ES-I3 (cell line): ENCODE measurements around the gene KDM2A.

Source experiments
- H3K36me3 ChIP-seq: 2 replicates; pipeline ENCODE4 v1.6.1; 2013; ENCODE audit warnings: mild to moderate bottlenecking, low read length, control low read depth, moderate library complexity; ENCODE audit not compliant: insufficient read depth
- H3K4me1 ChIP-seq: 2 replicates; pipeline ENCODE4 v1.6.1; 2013; ENCODE audit warnings: mild to moderate bottlenecking, control low read depth, low read length; ENCODE audit not compliant: insufficient read depth
- H3K9ac ChIP-seq: 2 replicates; pipeline ENCODE4 v1.6.1; 2013; ENCODE audit warnings: low read depth, mild to moderate bottlenecking, low read length, moderate library complexity
- H3K9me3 ChIP-seq: 2 replicates; pipeline ENCODE4 v1.6.1; 2013; ENCODE audit warnings: mild to moderate bottlenecking, low read length, moderate library complexity; ENCODE audit not compliant: control insufficient read depth, insufficient read depth

Gene KDM2A

DNA sequence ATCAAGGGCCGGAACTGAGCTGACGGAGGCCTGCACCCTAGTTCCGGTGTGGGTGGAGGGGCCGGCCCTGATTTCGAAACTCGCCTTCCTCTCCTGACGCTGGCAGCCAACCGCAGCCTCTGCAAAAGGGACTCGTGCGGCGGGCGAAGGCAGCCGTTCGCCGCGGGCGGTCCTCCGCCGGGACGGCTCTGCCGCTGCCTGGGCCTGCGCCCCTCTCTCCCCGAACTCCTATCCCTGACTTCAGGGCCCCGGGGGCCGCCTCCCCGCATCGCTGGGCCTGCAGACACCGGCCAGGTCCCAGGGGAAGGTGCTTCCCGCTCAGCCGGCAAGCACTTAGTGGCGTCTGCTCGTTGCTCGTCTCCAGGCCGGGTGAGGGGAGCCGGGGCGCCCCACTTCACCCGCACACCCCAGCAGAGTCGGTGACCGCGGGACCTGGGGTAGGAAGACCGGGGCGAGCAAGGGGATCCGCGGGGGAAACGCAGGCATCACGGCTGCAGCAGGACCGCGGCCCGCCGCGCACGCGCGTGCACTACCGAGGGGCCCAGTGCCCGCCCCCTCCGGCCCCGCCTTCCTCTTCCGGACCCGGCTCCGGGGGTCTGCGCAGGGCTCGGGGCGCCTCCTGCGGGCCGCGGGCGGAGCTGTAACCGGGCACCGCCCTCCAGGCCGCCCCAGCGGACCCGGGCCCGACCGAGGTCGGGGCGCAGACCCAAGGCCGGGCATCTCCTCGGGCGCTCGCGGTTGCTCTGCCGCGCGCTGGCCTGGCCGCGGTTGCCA, 169.6 kb downstream of the KDM2A start:
- Histone ChIP-seq H3K9me3 (no peaks in the 10 kb centered on the region), H3K4me1 (peaks cover 9% of the 10 kb centered on the region), H3K9ac (peak overlapping the region; percentile 67), H3K36me3 (no peaks in the 10 kb centered on the region)

DNA sequence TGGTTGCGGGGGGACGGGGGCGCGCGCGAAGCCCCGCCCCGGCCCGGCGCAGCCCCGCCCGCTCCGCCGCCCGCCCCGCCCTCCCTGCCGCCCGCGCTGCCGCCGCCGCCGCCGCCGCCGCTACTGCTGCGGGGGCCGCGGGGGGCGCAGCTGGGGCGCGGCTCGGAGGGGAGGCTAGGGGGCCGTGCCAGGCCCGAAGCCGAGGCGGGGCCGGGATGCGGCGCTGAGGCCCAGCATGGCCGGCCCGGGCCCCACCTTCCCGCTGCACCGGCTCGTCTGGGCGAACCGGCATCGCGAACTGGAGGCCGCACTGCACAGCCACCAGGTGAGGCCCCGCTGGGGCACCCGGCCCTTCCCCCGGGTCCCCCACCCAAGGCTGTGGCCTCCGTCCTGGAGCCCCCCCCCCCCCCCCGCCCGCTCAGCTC, 170.2 kb downstream of the KDM2A start, which contains the start of gene ANKRD13D:
ANKRD13D (plus strand) TSS at position 78 of the 425 bp plus-strand sequence; CDS start at position 236, 158 bp downstream.
- Histone ChIP-seq H3K36me3 (no peaks in the 10 kb centered on the region), H3K4me1 (peaks cover 9% of the 10 kb centered on the region), H3K9ac (peak within 1 kb of the TSS; percentile 73), H3K9me3 (no peaks in the 10 kb centered on the region)

DNA sequence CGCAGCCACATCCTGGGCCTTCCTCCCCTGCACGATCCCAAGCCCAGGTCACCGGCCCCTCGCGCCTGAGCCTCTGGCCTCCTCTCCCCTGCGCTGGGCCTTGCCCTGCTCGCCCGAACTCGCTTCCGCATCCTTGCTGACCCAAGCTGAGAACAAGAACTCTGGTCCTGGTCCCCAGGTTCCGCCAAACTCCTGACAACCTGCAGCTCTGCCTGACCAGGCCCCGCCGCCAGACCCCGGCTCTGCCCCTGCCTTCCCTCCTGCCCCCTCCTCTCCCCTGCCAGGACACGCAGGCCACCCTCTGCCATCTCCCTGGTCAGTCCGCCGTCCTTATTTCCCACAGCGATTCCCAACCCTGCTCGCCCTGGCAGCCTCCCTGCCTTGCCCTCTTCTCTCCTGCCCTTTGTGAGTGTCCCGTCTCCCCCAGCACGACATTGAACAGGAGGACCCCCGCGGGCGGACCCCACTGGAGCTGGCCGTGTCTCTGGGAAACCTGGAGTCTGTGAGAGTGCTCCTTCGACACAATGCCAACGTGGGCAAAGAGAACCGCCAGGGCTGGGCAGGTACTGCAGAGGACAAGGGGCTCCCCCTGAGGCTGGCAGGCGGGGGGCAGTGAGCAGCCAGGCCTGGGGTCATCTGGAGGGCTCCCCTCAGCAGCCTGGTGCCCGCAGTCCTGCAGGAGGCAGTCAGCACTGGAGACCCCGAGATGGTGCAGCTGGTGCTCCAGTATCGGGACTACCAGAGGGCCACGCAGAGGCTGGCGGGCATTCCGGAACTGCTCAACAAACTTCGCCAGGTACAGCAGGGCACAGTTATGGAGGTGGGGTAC, 170.8 kb downstream of the KDM2A start:
- H3K9ac ChIP-seq, result peak overlapping the region; percentile 73
- H3K4me1 ChIP-seq, result peaks cover 9% of the 10 kb centered on the region
- H3K9me3 ChIP-seq, result no peaks in the 10 kb centered on the region
- H3K36me3 ChIP-seq, result no peaks in the 10 kb centered on the region

DNA sequence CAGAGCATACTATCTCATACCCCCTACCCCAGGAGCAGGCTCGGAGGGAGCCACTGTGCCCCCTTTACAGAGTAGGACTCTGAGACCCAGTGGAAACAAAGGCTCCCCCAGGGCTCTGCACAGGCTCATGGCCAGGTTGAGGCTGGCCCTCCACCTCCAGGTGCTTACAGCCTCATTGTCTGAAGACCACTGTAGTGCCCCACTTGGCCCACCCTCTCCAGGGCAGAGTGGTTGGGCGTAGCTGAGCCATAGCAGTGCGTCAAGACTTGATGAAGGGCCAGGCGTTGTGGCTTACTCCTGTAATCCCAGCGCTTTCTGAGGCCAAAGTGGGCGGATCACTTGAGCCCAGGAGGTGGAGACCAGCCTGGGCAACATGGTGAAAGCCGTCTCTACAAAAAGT, 171.7 kb downstream of the KDM2A start:
- peaks cover 9% of the 10 kb centered on the region for H3K4me1 ChIP-seq
- peaks cover 4% of the 10 kb centered on the region; the same call in 1 of the 2 replicates for H3K9me3 ChIP-seq
- H3K9ac ChIP-seq, result no peak overlapping the region
- H3K36me3 ChIP-seq, result no peaks in the 10 kb centered on the region

DNA sequence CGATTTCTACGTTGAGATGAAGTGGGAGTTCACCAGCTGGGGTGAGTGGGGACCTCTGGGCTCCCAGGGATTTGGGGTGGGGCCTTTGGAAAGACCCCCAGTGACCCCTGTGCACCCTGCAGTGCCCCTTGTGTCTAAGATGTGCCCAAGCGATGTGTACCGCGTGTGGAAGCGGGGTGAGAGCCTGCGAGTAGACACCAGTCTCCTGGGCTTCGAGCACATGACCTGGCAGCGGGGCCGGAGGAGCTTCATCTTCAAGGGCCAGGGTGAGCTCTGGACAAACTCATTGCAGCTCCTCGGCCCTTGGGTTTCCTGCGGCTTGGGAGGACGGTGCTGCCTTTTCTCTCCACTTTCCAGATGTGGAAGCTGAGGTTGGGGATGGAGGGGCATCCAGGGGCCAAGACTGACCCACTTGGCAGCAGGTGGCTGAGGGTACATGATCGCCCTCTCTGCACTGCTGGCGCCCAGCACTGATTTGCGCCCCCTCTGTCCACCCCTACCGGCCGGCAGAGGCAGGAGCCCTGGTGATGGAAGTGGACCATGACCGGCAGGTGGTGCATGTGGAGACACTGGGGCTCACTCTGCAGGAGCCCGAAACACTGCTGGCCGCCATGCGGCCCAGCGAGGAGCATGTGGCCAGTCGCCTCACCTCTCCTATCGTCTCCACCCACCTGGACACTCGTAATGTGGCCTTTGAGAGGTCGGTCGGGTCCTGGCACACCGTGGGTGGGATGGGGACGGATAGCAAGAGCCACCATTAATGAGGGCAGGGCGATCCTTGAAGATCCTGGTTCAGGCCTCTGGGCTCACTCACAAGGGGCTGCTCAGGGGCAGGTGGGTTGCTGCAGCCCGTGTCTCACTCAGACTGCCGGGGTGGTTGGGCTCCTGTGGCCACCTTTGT, 172.7 kb downstream of the KDM2A start:
- no peak overlapping the region for H3K9ac ChIP-seq
- H3K4me1 ChIP-seq, result peaks cover 9% of the 10 kb centered on the region
- H3K36me3 ChIP-seq, result peaks cover 4% of the 10 kb centered on the region; the same call in 1 of the 2 replicates
- peaks cover 7% of the 10 kb centered on the region; the same call in 1 of the 2 replicates for H3K9me3 ChIP-seq

DNA sequence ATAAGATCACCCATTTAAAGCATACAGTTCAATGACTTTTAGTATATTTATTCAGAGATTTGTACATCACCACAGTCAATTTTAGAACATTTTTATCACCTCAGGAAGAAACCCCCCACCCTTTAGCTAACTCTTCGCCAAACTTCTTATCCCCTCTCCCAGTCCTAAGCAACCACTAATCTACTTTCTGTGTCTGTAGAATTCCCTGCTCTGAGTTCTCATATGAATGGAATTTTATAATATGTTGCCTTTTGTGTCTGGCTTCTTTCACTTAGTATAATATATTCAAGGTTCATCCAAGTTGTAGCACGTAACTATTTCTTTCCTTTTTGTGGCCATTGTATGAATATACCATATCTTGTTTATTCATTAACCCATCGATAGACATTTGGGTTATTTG, 173.6 kb downstream of the KDM2A start:
- no peak overlapping the region for H3K9ac ChIP-seq
- peaks cover 6% of the 10 kb centered on the region for H3K4me1 ChIP-seq
- H3K9me3 ChIP-seq, result peaks cover 7% of the 10 kb centered on the region; the same call in 1 of the 2 replicates
- peaks cover 4% of the 10 kb centered on the region; the same call in 1 of the 2 replicates for H3K36me3 ChIP-seq

DNA sequence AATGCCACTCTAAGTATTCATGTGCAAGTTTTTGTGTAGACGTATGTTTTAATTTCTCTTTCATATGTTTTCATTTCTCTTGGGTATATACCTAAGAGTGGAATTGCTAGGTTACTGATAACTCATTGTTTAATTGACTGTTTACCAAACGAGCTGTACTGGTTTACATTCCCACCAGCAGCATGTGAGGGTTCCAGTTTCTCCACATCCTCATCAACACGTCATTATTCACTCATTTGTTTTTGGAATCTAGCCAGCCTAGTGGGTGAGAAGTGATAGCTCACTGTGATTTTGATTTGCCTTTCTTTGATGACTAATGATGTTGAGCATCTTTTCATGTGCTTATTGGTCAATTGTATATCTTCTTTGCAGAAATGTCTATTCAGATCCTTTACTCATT, 174.0 kb downstream of the KDM2A start:
- Histone ChIP-seq H3K9ac (no peak overlapping the region), H3K36me3 (peaks cover 4% of the 10 kb centered on the region; the same call in 1 of the 2 replicates), H3K4me1 (peaks cover 2% of the 10 kb centered on the region), H3K9me3 (peaks cover 7% of the 10 kb centered on the region; the same call in 1 of the 2 replicates)

DNA sequence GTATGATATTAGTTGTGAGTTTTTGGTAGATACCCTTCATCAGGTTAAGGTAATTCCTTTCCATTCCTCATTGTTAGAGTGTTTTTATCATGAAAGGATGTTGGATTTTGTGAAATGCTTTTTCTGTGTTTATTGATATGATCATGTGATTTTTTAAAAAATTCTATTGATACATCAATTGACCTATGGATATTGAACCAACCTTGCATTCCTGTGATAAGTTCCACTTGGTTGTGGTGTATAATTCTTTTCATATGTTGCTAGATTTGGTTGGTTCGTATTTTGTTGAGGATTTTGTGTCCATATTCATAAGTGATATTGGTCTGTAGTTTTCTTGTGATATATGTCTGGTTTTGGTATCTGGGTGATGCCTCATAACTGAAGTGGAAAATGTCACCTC, 176.8 kb downstream of the KDM2A start:
- Histone ChIP-seq H3K4me1 (no peaks in the 10 kb centered on the region), H3K9me3 (peaks cover 7% of the 10 kb centered on the region; the same call in 1 of the 2 replicates), H3K9ac (no peak overlapping the region), H3K36me3 (peaks cover 7% of the 10 kb centered on the region; the same call in 1 of the 2 replicates)

DNA sequence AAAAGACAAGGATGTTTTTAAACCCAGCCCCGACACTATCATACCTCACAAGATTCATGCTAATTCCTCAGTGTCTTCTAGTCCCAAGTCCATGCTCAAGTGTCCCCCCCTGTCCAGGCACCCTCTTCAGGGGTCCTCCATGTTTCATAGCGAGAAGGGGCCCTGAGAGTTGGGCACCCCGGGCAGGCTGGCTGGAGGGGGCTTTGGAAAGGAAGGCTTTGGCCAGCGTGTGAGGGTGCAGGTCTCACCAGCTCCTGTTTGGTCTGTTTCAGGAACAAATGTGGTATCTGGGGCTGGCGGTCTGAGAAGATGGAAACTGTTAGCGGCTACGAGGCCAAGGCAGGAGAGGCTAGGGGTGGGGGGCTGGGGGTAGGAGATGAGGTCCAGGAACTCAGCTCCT, 179.7 kb downstream of the KDM2A start:
- Histone ChIP-seq H3K9ac (no peak overlapping the region), H3K36me3 (peaks cover 10% of the 10 kb centered on the region; the same call in 1 of the 2 replicates), H3K9me3 (peaks cover 7% of the 10 kb centered on the region; the same call in 1 of the 2 replicates), H3K4me1 (no peaks in the 10 kb centered on the region)

DNA sequence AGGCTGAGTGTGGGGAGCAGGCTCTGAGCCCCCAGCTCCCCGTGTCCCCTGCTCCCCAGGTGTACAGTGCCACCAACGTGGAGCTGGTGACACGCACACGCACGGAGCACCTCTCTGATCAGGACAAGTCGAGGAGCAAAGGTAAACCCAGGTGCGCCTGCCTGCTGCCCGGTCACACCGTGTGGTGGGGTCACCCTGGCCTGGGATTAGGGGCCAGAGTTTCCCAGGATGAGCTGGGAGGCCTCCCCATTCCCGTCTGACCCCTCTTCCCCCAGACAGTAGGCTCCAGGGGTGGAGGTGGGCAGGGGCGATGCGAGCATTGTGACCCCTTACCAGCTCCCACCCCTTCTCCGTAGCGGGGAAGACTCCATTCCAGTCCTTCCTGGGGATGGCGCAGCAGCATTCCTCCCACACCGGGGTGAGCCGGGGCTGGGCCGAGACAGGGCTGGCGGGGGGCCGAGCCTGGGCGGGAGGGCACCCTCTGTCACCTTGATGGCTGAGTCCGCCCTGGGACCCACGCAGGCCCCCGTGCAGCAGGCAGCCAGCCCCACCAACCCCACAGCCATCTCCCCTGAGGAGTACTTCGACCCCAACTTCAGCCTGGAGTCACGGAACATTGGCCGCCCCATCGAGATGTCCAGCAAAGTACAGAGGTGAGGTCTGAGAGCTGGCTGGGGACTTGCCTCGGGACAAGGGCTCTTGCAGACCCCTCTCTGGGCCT, 180.6 kb downstream of the KDM2A start:
- H3K9me3 ChIP-seq, result peaks cover 7% of the 10 kb centered on the region; the same call in 1 of the 2 replicates
- H3K4me1 ChIP-seq, result no peaks in the 10 kb centered on the region
- H3K36me3 ChIP-seq, result peaks cover 10% of the 10 kb centered on the region; the same call in 1 of the 2 replicates
- no peak overlapping the region for H3K9ac ChIP-seq

DNA sequence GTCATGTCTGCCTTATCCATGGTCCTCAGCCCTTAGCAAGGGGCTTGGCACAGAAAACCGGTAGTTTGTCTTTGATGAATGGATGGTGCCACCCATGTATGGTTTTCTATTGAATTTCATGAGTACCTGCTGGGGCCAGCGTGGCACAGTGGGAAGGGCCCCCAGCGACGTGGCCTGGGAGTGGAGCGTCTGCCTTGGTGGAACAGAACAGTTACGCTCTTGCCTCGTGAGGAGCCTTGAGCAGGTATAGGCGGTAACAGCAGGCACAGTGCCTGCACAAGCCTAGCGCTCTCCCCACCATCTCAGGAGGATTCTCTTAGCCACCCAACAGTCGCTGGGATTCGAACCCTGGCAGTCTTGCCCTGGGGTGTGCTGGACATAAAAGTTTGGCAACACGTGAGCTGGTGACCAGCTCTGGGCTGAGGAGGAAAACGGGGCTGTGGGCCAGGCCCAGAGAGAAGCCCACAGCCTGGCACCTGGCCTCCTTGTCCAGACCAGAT, 181.2 kb downstream of the KDM2A start:
- no peak overlapping the region for H3K9ac ChIP-seq
- H3K36me3 ChIP-seq, result peaks cover 10% of the 10 kb centered on the region; the same call in 1 of the 2 replicates
- no peaks in the 10 kb centered on the region for H3K4me1 ChIP-seq
- peaks cover 7% of the 10 kb centered on the region; the same call in 1 of the 2 replicates for H3K9me3 ChIP-seq

DNA sequence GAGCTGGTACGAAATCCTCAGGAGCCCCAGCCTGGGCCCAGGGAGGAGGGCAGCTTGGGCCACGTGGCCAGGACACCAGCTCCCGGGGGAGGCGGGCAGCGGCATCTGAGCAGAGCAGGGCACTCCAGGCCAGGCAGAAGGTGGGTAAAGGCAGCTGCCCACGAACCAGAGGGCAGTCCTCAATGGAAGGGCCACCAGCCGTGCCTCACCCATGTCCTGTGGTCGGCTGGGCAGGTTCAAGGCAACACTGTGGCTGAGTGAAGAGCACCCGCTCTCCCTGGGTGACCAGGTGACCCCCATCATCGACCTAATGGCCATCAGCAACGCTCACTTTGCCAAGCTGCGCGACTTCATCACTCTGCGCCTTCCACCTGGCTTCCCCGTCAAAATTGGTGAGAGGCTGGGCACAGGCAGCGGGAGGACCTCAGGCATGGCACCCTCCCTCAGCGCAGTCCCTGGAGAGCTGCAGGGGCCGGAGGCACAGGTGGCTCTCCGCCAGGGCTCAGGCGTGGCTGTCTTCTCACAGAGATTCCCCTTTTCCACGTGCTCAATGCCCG, 181.8 kb downstream of the KDM2A start:
- H3K36me3 ChIP-seq, result peaks cover 10% of the 10 kb centered on the region; the same call in 1 of the 2 replicates
- H3K4me1 ChIP-seq, result no peaks in the 10 kb centered on the region
- H3K9ac ChIP-seq, result no peak overlapping the region
- peaks cover 3% of the 10 kb centered on the region; the same call in 1 of the 2 replicates for H3K9me3 ChIP-seq
